ENCODE results near the gene ATP2B2. TPM values are rescaled to one million over a fixed set of nuclear protein-coding genes. Genes with fewer than 3 reads are reported as not detected.

Gene ATP2B2
- total RNA-seq, 1 experiment from 2014 or later: not detected

- CTCF ChIA-PET: no interaction called here
- Histone ChIP-seq H3K27ac (ENCODE audit: low read depth, low read length) (no peak overlapping the region), H3K4me2 (ENCODE audit: low read length) (no peak overlapping the region), H3K9ac (ENCODE audit: low read length) (no peak overlapping the region), H3K27me3 (ENCODE audit: insufficient read depth, low read length) (no peaks in the 10 kb centered on the region; the same call in 1 of the 2 replicates), H3K79me2 (ENCODE audit: insufficient read depth, low read length) (no peaks in the 10 kb centered on the region), H4K20me1 (ENCODE audit: insufficient read depth) (no peaks in the 10 kb centered on the region), H2AFZ (ENCODE audit: low read depth, low read length, poor library complexity, severe bottlenecking) (no peak overlapping the region), H3K4me3 (replicated peaks in 1 of 2; ENCODE audit: low read depth in 1 of 2, low read length in 2 of 2) (no peak overlapping the region), H3K9me3 (ENCODE audit: control insufficient read depth in 1 of 2, insufficient read depth in 1 of 2, low read depth in 1 of 2, low read length in 2 of 2) (no peaks in the 10 kb centered on the region), H3K36me3 (ENCODE audit: control insufficient read depth in 1 of 2, insufficient read depth in 2 of 2, low read length in 2 of 2) (no peaks in the 10 kb centered on the region), H3K4me1 (ENCODE audit: control insufficient read depth in 1 of 2, insufficient read depth in 2 of 2, low read length in 2 of 2) (no peaks in the 10 kb centered on the region), H3K9me2 (ENCODE audit: insufficient read depth) (no peaks in the 10 kb centered on the region)
- TF ChIP-seq ATF3 (IDR thresholded peaks at IDR 0.05) (no peak), ZNF274 (IDR thresholded peaks at IDR 0.05; ENCODE audit: low read depth, low read length) (no peak), EZH2phosphoT487 (IDR thresholded peaks at IDR 0.05; ENCODE audit: borderline replicate concordance) (no peak), ZBTB33 (IDR thresholded peaks at IDR 0.05; ENCODE audit: extremely low read depth, insufficient replicate concordance, low read length) (no peak), RAD21 (IDR thresholded peaks at IDR 0.05; ENCODE audit: low read depth) (no peak), SIN3A (IDR thresholded peaks at IDR 0.05; ENCODE audit: low read depth) (no peak), ELF1 (IDR thresholded peaks at IDR 0.05; ENCODE audit: borderline replicate concordance, low read depth) (no peak), MAX (IDR thresholded peaks at IDR 0.05) (no peak), JUND (IDR thresholded peaks at IDR 0.05) (no peak), CTCF (IDR thresholded peaks at IDR 0.05 in 2 of 3, conservative IDR thresholded peaks at IDR 0.05 in 1 of 3; ENCODE audit: borderline replicate concordance in 1 of 3, insufficient read depth in 1 of 3, low read depth in 2 of 3, low read length in 2 of 3) (no peak), CEBPB (IDR thresholded peaks at IDR 0.05; ENCODE audit: low read depth) (no peak), SP1 (IDR thresholded peaks at IDR 0.05; ENCODE audit: low read depth) (no peak), POLR2A (IDR thresholded peaks at IDR 0.05; ENCODE audit: borderline replicate concordance, extremely low read depth, insufficient read depth, insufficient read length) (no peak), TCF7L2 (IDR thresholded peaks at IDR 0.05; ENCODE audit: borderline replicate concordance, extremely low read depth, insufficient read depth, insufficient read length) (no peak), REST (IDR thresholded peaks at IDR 0.05; ENCODE audit: low read depth) (no peak)
- RAD21 ChIA-PET (ENCODE audit: low non-redundant PET in 1 of 2, low total read pairs in 2 of 2, uncharacterized antibody in 2 of 2, unreplicated experiment in 2 of 2): no interaction called here
- ATAC-seq (no peak), DNase-seq (ENCODE audit: low read depth, low spot score) (no peak)
- intact Hi-C loops (cut with micrococcal nuclease): no loop called here
- no TSS peak for BruUV-seq (replicated peaks)
- POLR2A ChIA-PET: no interaction called here
Measured at GRCh38 chr3:10411598-10412332, 93.6 kb downstream of the ATP2B2 start.

Data from HCT116 (cell line).